Posterior cingulate gyrus (tissue), 11 donors: ENCODE data around the gene SLC16A5.
"Not testable (repeated sequence)": the region's sequence is repeated elsewhere in the genome, so short reads cannot be mapped to it uniquely, and the experiment has no call there.

Source experiments
- DNase-seq, 10 donors: peaks; one replicate each; pipeline versions ENCODE4 v3.0.0 to v3.0.0-alpha.2; 2020 to 2021; ENCODE audit warnings: mixed read lengths in 3 of 10
- intact Hi-C: fragments of 100-400 bp; cut with DNase I; formaldehyde crosslinking; loops from one replicate; pipeline ENCODE4 v1.15.1; 2023

Gene SLC16A5

GRCh38 chr17:75063626-75064025 lies 24.1 kb upstream of the SLC16A5 start:
- intact Hi-C loops: loop anchor here (5.0 kb wide), 2 partner anchors 44 to 144 kb away; partner anchors contain the start of genes ARMC7 and NUP85
- peak in 1 of 10 donors; percentile 2 for DNase-seq

- intact Hi-C loops: loop anchor here (5.0 kb wide), 2 partner anchors 43 to 143 kb away; partner anchors contain the start of genes ARMC7 and NUP85
- DNase-seq: peak in 2 of 10 donors; percentile 17 to 79
Observed at GRCh38 chr17:75064040-75064439, 23.7 kb upstream of the SLC16A5 start.

- intact Hi-C loops: loop anchor here (5.0 kb wide), 2 partner anchors 43 to 143 kb away; partner anchors contain the start of genes ARMC7 and NUP85
- DNase-seq: no peak
Observed at GRCh38 chr17:75064460-75064859, 23.3 kb upstream of the SLC16A5 start.

- intact Hi-C loops: loop anchor here (5.0 kb wide), 2 partner anchors 42 to 142 kb away; partner anchors contain the start of genes ARMC7 and NUP85
- peak in 2 of 10 donors; percentile 30 to 44 for DNase-seq
Observed at GRCh38 chr17:75064867-75065561, 22.7 kb upstream of the SLC16A5 start.

- DNase-seq: peak in 2 of 10 donors; percentile 8 to 63
- intact Hi-C loops: no loop called here
Observed at GRCh38 chr17:75065562-75066151, 22.1 kb upstream of the SLC16A5 start.

- intact Hi-C loops: no loop called here
Observed at GRCh38 chr17:75067856-75068255, 19.9 kb upstream of the SLC16A5 start.

GRCh38 chr17:75068750-75069149 lies 19.0 kb upstream of the SLC16A5 start:
- DNase-seq: peak in 1 of 10 donors; percentile 8
- intact Hi-C loops: no loop called here

More at GRCh38 chr17:75067856-75068255, 19.9 kb upstream of the SLC16A5 start:
- peak in 3 of 10 donors; percentile 4 to 25 (median 8) for DNase-seq

GRCh38 chr17:75069783-75070182 lies 18.0 kb upstream of the SLC16A5 start:
- intact Hi-C loops: no loop called here
- DNase-seq: peak in 3 of 10 donors; percentile 36 to 50 (median 49)

- DNase-seq: peak in 2 of 10 donors; percentile 7 to 14
- intact Hi-C loops: not testable (repeated sequence)
Observed at GRCh38 chr17:75071478-75072271, 16.1 kb upstream of the SLC16A5 start.

- DNase-seq, intact Hi-C loops: not testable (repeated sequence)
Observed at GRCh38 chr17:75072909-75073308, 14.8 kb upstream of the SLC16A5 start.

GRCh38 chr17:75073618-75074047 lies 14.1 kb upstream of the SLC16A5 start:
- intact Hi-C loops: no loop called here
- DNase-seq: peak in 1 of 10 donors; percentile 10

- DNase-seq: peak in 1 of 10 donors; percentile 68
- intact Hi-C loops: no loop called here
Observed at GRCh38 chr17:75074532-75074931, 13.2 kb upstream of the SLC16A5 start.

- no peak for DNase-seq
Observed at GRCh38 chr17:75075597-75076336, 12.0 kb upstream of the SLC16A5 start.

GRCh38 chr17:75077072-75077495 lies 10.7 kb upstream of the SLC16A5 start:
- no peak for DNase-seq
- intact Hi-C loops: no loop called here

More at GRCh38 chr17:75075597-75076336, 12.0 kb upstream of the SLC16A5 start:
- intact Hi-C loops: no loop called here

GRCh38 chr17:75077496-75078283 lies 10.1 kb upstream of the SLC16A5 start:
- intact Hi-C loops: no loop called here
- peak; percentile 31 to 95 (median 64) for DNase-seq

GRCh38 chr17:75078284-75079022 lies 9.3 kb upstream of the SLC16A5 start:
- DNase-seq: no peak
- intact Hi-C loops: no loop called here

GRCh38 chr17:75079023-75079373 lies 8.8 kb upstream of the SLC16A5 start:
- DNase-seq: no peak
- intact Hi-C loops: no loop called here
